Uterine smooth muscle cell (primary cell): Measurements from ENCODE around the gene KLHL40. TPM values are rescaled to one million over a fixed set of nuclear protein-coding genes. Genes with fewer than 3 reads are reported as not detected.

Source experiments
- total RNA-seq: library from RNA; depleted of rRNA; stranded (reverse); fragments of >200 nt; gene quantifications from 2 replicates; pipeline ENCODE4 v1.2.3, GENCODE V29; 2014

Gene KLHL40, protein sequence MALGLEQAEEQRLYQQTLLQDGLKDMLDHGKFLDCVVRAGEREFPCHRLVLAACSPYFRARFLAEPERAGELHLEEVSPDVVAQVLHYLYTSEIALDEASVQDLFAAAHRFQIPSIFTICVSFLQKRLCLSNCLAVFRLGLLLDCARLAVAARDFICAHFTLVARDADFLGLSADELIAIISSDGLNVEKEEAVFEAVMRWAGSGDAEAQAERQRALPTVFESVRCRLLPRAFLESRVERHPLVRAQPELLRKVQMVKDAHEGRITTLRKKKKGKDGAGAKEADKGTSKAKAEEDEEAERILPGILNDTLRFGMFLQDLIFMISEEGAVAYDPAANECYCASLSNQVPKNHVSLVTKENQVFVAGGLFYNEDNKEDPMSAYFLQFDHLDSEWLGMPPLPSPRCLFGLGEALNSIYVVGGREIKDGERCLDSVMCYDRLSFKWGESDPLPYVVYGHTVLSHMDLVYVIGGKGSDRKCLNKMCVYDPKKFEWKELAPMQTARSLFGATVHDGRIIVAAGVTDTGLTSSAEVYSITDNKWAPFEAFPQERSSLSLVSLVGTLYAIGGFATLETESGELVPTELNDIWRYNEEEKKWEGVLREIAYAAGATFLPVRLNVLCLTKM
- total RNA-seq, result not detected in 2 replicates

GRCh38 chr3:42685363-42685881 is at the start of gene KLHL40:
TSS of gene KLHL40 (plus strand) at chr3:42685537. CDS start at chr3:42685619, 82 bp downstream.

GRCh38 chr3:42653560-42654330 is 31.6 kb upstream of the KLHL40 start, which contains the start of gene ZBTB47:
TSS of gene ZBTB47 (plus strand) at chr3:42653697. CDS start at chr3:42658356, 4,659 bp downstream.

DNA sequence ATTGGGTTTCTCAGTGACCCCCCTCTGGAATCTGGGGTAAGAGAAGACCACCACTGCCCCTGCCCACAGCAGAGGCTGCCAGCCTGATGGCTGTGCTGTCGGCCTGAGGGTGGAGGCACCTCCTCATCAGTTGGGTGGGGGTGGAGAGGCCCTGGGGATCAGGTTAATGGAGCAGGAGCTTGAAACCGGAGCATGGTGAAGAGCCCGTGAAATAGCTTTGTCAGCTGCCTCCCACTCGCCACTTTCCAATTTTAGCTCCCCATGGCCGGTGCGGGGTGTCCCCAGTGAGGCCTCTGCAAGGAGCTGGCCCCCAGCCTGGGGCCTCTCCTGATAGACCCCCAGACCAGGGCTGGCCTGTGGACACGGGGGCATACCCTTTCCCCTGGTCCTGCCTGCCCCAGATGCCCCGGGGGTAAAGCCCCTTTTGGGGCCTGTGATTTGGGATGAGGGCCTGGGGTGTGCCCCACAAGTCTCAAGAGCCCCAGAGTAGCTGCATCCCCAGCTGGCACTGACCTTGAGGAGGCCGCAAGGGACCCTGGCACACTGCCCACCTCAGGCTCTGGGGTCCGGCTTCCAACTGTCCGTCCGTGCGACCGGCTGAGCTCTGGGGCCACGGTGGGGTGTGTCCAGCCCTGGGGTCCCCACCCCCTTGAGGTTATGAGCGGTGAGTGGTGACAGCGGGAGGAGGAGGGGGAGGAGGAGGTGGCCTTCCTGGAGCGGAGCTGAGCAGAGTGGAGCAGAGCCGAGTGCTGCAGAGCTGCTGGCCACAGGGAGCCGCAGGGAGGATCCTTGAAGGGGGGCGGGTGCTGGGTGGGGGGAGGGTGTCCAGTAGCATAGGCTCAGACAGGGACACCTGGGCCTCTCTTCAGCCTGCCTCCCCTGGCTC is 17.0 kb downstream of the KLHL40 start, which contains the start of gene HHATL:
HHATL (minus strand) TSS at position 733 of the 886 bp plus-strand sequence. CDS start 1,972 bp downstream, outside the sequence.

Other genes with a start within 250 kb of the KLHL40 start
- not detected in 2 replicates for gene VIPR1, start 182.9 kb upstream of the KLHL40 start, total RNA-seq
- gene SEC22C, start 103.6 kb upstream of the KLHL40 start, total RNA-seq, result 78.5 and 91.5 TPM in 2 replicates
- gene SS18L2, start 94.7 kb upstream of the KLHL40 start, total RNA-seq, result 14.9 and 19.7 TPM in 2 replicates
- gene NKTR, start 84.9 kb upstream of the KLHL40 start, total RNA-seq, result 68.1 and 83.8 TPM in 2 replicates
- gene ZBTB47, start 31.8 kb upstream of the KLHL40 start, total RNA-seq, result 24.0 and 33.1 TPM in 2 replicates
- gene HHATL, start 17.3 kb downstream of the KLHL40 start, total RNA-seq, result not detected in 2 replicates
- gene CCDC13, start 87.7 kb downstream of the KLHL40 start, total RNA-seq, result 0.33 and 0.62 TPM in 2 replicates
- gene HIGD1A, start 119.0 kb downstream of the KLHL40 start, total RNA-seq, result 145 and 241 TPM in 2 replicates
- gene ACKR2, start 123.9 kb downstream of the KLHL40 start, total RNA-seq, result 0.22 and 0.37 TPM in 2 replicates
- under 0.01 TPM in 1 of 2 replicates, not detected in the other for gene CYP8B1, start 190.3 kb downstream of the KLHL40 start, total RNA-seq
- gene ZNF662, start 220.6 kb downstream of the KLHL40 start, total RNA-seq, result 1.9 and 2.4 TPM in 2 replicates